ENCODE measurements around the gene ACKR2.

DNA sequence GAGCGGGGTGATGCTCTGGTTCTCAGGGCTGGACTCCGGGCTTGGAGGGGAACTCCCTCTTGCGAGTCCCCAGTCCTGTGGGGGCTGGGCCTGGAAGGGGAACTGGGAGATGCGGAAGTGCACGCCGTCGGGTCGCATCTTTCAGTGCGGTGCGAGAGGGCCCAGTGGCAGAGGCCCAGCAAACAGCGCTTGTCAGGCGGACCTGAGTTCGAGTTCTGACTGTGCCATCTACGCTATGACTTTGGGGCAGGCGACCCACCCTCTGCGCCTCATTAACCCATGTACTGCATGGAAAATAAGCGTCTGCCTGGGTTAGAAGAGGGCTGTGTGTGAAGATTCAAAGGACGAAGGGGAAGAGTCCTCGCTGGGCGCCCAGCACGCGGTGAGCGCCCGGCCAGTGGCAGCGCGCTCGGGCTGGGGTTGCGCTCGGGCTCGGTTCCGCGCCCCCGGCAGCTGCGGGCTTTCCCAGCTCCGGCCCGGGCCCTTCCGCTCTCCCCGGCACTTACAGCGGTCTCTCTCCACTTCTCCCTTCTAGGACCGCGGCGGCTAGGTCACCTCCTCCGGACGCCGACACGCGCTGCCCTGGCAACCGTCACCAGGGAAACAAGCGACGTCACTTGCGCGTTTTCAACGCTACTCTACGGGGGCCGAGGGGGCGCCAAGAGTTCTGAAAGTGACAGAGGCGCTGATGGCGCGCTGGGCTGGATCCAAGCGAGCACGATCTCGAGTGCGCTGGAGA lies 36.4 kb upstream of the ACKR2 start, which contains the start of gene CCDC13:
- TF ChIP-seq, protein P1, sequence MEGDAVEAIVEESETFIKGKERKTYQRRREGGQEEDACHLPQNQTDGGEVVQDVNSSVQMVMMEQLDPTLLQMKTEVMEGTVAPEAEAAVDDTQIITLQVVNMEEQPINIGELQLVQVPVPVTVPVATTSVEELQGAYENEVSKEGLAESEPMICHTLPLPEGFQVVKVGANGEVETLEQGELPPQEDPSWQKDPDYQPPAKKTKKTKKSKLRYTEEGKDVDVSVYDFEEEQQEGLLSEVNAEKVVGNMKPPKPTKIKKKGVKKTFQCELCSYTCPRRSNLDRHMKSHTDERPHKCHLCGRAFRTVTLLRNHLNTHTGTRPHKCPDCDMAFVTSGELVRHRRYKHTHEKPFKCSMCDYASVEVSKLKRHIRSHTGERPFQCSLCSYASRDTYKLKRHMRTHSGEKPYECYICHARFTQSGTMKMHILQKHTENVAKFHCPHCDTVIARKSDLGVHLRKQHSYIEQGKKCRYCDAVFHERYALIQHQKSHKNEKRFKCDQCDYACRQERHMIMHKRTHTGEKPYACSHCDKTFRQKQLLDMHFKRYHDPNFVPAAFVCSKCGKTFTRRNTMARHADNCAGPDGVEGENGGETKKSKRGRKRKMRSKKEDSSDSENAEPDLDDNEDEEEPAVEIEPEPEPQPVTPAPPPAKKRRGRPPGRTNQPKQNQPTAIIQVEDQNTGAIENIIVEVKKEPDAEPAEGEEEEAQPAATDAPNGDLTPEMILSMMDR (IDR thresholded peaks at IDR 0.05) = no peak
- TF ChIP-seq POLR2A (IDR thresholded peaks at IDR 0.05) = no peak
